Urothelium cell line (cell line): ENCODE data around the gene DHRS12.
A peak's percentile ranks its signal among the peaks of the same experiment; 100 is the strongest.

Experiments used
- DNase-seq: peaks from one replicate; pipeline ENCODE4 v3.0.0; 2011; ENCODE audit warnings: low spot score, mixed read lengths
- FAIRE-seq: peaks from 2 replicates; lab custom pipeline; 2011; peaks lifted over from hg19 to GRCh38; lab: Jason Lieb, UNC

Gene DHRS12

GRCh38 chr13:51730927-51731326 lies 73.0 kb downstream of the DHRS12 start:
- FAIRE-seq = no peak
- DNase-seq = no peak

- no peak for FAIRE-seq
- DNase-seq = peak; percentile 47
Observed at GRCh38 chr13:51729866-51730553, 74.0 kb downstream of the DHRS12 start.

- no peak for FAIRE-seq
Observed at GRCh38 chr13:51728972-51729371, 75.0 kb downstream of the DHRS12 start.

GRCh38 chr13:51728275-51728673 lies 75.7 kb downstream of the DHRS12 start:
- no peak for DNase-seq
- FAIRE-seq = no peak

More at GRCh38 chr13:51728972-51729371, 75.0 kb downstream of the DHRS12 start:
- DNase-seq = no peak

- FAIRE-seq = no peak
- DNase-seq = no peak
Observed at GRCh38 chr13:51727634-51728274, 76.2 kb downstream of the DHRS12 start.

- no peak for DNase-seq
- no peak for FAIRE-seq
Observed at GRCh38 chr13:51726446-51727193, 77.3 kb downstream of the DHRS12 start.

- FAIRE-seq = no peak
- no peak for DNase-seq
Observed at GRCh38 chr13:51724721-51725120, 79.2 kb downstream of the DHRS12 start.

GRCh38 chr13:51723529-51723928 lies 80.4 kb downstream of the DHRS12 start:
- DNase-seq (no peak), FAIRE-seq (no peak)

- DNase-seq (no peak), FAIRE-seq (no peak)
Observed at GRCh38 chr13:51721496-51721895, 82.5 kb downstream of the DHRS12 start.

GRCh38 chr13:51719394-51719793 lies 84.6 kb downstream of the DHRS12 start:
- FAIRE-seq = no peak
- no peak for DNase-seq
